ENCODE data around the gene LIN7C.

- TF ChIP-seq CTCF (conservative IDR thresholded peaks at IDR 0.05; ENCODE audit: low read length) (no peak), EZH2phosphoT487 (IDR thresholded peaks at IDR 0.05; ENCODE audit: borderline replicate concordance, low read depth, low read length) (no peak)
Measured at GRCh38 chr11:27472398-27473016, 34.1 kb downstream of the LIN7C start, which contains the start of gene LGR4.
